CD8-positive, alpha-beta memory T cell (primary cell): ENCODE measurements around the gene HID1. TPM values are rescaled to one million over a fixed set of nuclear protein-coding genes. Genes with fewer than 3 reads are reported as not detected.

Experiments used
- CTCF ChIA-PET: fragments of 350-600 bp; sonication (Branson Sonifier 250); formaldehyde crosslinking; loops from one replicate; lab custom pipeline; 2021; ENCODE audit warnings: antibody characterized with exemption; lab: Charles Lee
- POLR2A ChIA-PET: fragments of 350-600 bp; sonication (Branson Sonifier 250); formaldehyde crosslinking; loops from one replicate; lab custom pipeline; 2021; ENCODE audit warnings: antibody characterized with exemption; lab: Charles Lee
- DNase-seq, 5 donors: peaks; one replicate each; pipeline versions ENCODE4 v3.0.0 to v3.0.0-alpha.2; 2020 to 2022; ENCODE audit warnings: mixed read lengths in 1 of 5
- H3K27ac ChIP-seq: one replicate; pipeline ENCODE4 v1.7.0; 2013; ENCODE audit warnings: low read depth, mild to moderate bottlenecking, low read length, moderate library complexity
- H3K27me3 ChIP-seq: 2 replicates; pipeline ENCODE4 v1.7.0; 2013; ENCODE audit warnings: low read length, mild to moderate bottlenecking; ENCODE audit not compliant: insufficient read depth, poor library complexity, severe bottlenecking
- H3K36me3 ChIP-seq: 2 replicates; pipeline ENCODE4 v1.7.0; 2013; ENCODE audit warnings: mild to moderate bottlenecking, low read length, moderate library complexity; ENCODE audit not compliant: insufficient read depth
- H3K4me1 ChIP-seq: 2 replicates; pipeline ENCODE4 v1.7.0; 2013; ENCODE audit warnings: mild to moderate bottlenecking, low read length, moderate library complexity; ENCODE audit not compliant: insufficient read depth
- H3K4me3 ChIP-seq: 2 replicates; pipeline ENCODE4 v1.7.0; 2013; ENCODE audit warnings: mild to moderate bottlenecking, low read length
- H3K9me3 ChIP-seq: 2 replicates; pipeline ENCODE4 v1.7.0; 2013; ENCODE audit warnings: mild to moderate bottlenecking, low read length
- H3K27ac Mint-ChIP-seq, 8 donors: one replicate each; pipeline ENCODE4 v1.8.0; 2020 to 2021; ENCODE audit warnings: mixed read lengths in 8 of 8, mild to moderate bottlenecking in 6 of 8, inconsistent platforms in 3 of 8, moderate library complexity in 3 of 8
- H3K27me3 Mint-ChIP-seq, 2 donors: one replicate each; pipeline ENCODE4 v1.8.0; 2020 to 2021; ENCODE audit warnings: mixed read lengths in 2 of 2, mild to moderate bottlenecking in 1 of 2, moderate library complexity in 1 of 2
- H3K36me3 Mint-ChIP-seq, 3 donors: one replicate each; pipeline ENCODE4 v1.8.0; 2020 to 2021; ENCODE audit warnings: mixed read lengths in 3 of 3, inconsistent platforms in 1 of 3, mild to moderate bottlenecking in 1 of 3
- H3K4me1 Mint-ChIP-seq, 3 donors: one replicate each; pipeline ENCODE4 v1.8.0; 2020 to 2021; ENCODE audit warnings: mixed read lengths in 3 of 3, inconsistent platforms in 1 of 3, mild to moderate bottlenecking in 1 of 3
- H3K4me3 Mint-ChIP-seq, 7 donors: one replicate each; pipeline ENCODE4 v1.8.0; 2020 to 2021; ENCODE audit warnings: mixed read lengths in 7 of 7, mild to moderate bottlenecking in 6 of 7, moderate library complexity in 4 of 7, inconsistent platforms in 2 of 7
- H3K9me3 Mint-ChIP-seq, 5 donors: one replicate each; pipeline ENCODE4 v1.8.0; 2020 to 2022; ENCODE audit warnings: mixed read lengths in 5 of 5, mild to moderate bottlenecking in 3 of 5, moderate library complexity in 2 of 5, inconsistent platforms in 1 of 5
- polyA plus RNA-seq: library from polyadenylated mRNA; unstranded; fragments of 300-500 nt; fragmentation: Illumina TruSeq; gene quantifications from one replicate; pipeline ENCODE4 v1.2.3, GENCODE V29; 2021
- total RNA-seq, 2 experiments: library from RNA; stranded (reverse); gene quantifications; one replicate each; pipeline ENCODE4 v1.2.3, GENCODE V29; 2021

Gene HID1
- total and polyA plus RNA-seq, 3 experiments from 2014 or later = 0.91 to 5.2 (median 2.3) TPM

- Mint-ChIP-seq H3K4me1 (no peaks in the 10 kb centered on the region), H3K9me3 (peaks cover 0 to 2% (median 0%) of the 10 kb centered on the region in 5 donors), H3K4me3 (no peak overlapping the region), H3K27me3 (peaks cover 6 to 47% of the 10 kb centered on the region in 2 donors), H3K36me3 (no peaks in the 10 kb centered on the region), H3K27ac (no peak overlapping the region)
- Histone ChIP-seq H3K36me3 (no peaks in the 10 kb centered on the region), H3K9me3 (no peaks in the 10 kb centered on the region), H3K4me1 (no peaks in the 10 kb centered on the region), H3K27me3 (no peaks in the 10 kb centered on the region), H3K4me3 (no peak overlapping the region), H3K27ac (no peak overlapping the region)
- ChIA-PET CTCF (no interaction called here), POLR2A (no interaction called here)
- DNase-seq = no peak
These were observed 71.0 kb downstream of the HID1 start for GRCh38 chr17:74901353-74902135.

Other genes with a start within 250 kb of the HID1 start
- 1 to 10 TPM; 5.8 to 6.0 TPM for gene RAB37, start 235.5 kb downstream of the HID1 start, total RNA-seq
- 125 TPM for gene RAB37, start 235.5 kb downstream of the HID1 start, polyA plus RNA-seq
- 100 to 1,000 TPM; 131 to 133 TPM for gene NHERF1, start 224.1 kb downstream of the HID1 start, total RNA-seq
- gene NHERF1, start 224.1 kb downstream of the HID1 start, polyA plus RNA-seq = 674 TPM
- 10 to 100 TPM; 42.7 to 44.5 TPM for gene NAT9, start 196.4 kb downstream of the HID1 start, total RNA-seq
- gene NAT9, start 196.4 kb downstream of the HID1 start, polyA plus RNA-seq = 17.1 TPM
- gene GRIN2C, start 112.9 kb downstream of the HID1 start, total RNA-seq = not detected
- gene GRIN2C, start 112.9 kb downstream of the HID1 start, polyA plus RNA-seq = not detected
- 10 to 100 TPM; 32.9 to 33.3 TPM for gene FDXR, start 99.8 kb downstream of the HID1 start, total RNA-seq
- gene FDXR, start 99.8 kb downstream of the HID1 start, polyA plus RNA-seq = 6.4 TPM
- not detected for gene FADS6, start 79.1 kb downstream of the HID1 start, total RNA-seq
- not detected for gene FADS6, start 79.1 kb downstream of the HID1 start, polyA plus RNA-seq
- not detected for gene USH1G, start 49.5 kb downstream of the HID1 start, total RNA-seq
- gene USH1G, start 49.5 kb downstream of the HID1 start, polyA plus RNA-seq = not detected
- not detected for gene OTOP2, start 48.5 kb downstream of the HID1 start, total RNA-seq
- not detected for gene OTOP2, start 48.5 kb downstream of the HID1 start, polyA plus RNA-seq
- not detected for gene OTOP3, start 36.9 kb downstream of the HID1 start, total RNA-seq
- not detected for gene OTOP3, start 36.9 kb downstream of the HID1 start, polyA plus RNA-seq
- gene CDR2L, start 14.9 kb upstream of the HID1 start, total RNA-seq = 1 to 10 TPM; 1.5 to 1.7 TPM
- gene CDR2L, start 14.9 kb upstream of the HID1 start, polyA plus RNA-seq = 0.06 TPM
- gene MRPL58, start 39.9 kb upstream of the HID1 start, total RNA-seq = 10 to 100 TPM; 65.5 to 68.8 TPM
- gene MRPL58, start 39.9 kb upstream of the HID1 start, polyA plus RNA-seq = 48.0 TPM
- 100 to 1,000 TPM; 179 to 198 TPM for gene ATP5PD, start 74.2 kb upstream of the HID1 start, total RNA-seq
- gene ATP5PD, start 74.2 kb upstream of the HID1 start, polyA plus RNA-seq = 345 TPM
- 10 to 100 TPM; 22.2 to 23.8 TPM for gene KCTD2, start 74.5 kb upstream of the HID1 start, total RNA-seq
- gene KCTD2, start 74.5 kb upstream of the HID1 start, polyA plus RNA-seq = 8.0 TPM
- gene SLC16A5, start 115.2 kb upstream of the HID1 start, total RNA-seq = 1 to 10 TPM; 1.3 to 1.9 TPM
- gene SLC16A5, start 115.2 kb upstream of the HID1 start, polyA plus RNA-seq = 0.82 TPM
- 10 to 100 TPM; 15.2 to 15.9 TPM for gene ARMC7, start 137.2 kb upstream of the HID1 start, total RNA-seq
- gene ARMC7, start 137.2 kb upstream of the HID1 start, polyA plus RNA-seq = 4.0 TPM
- 10 to 100 TPM; 75.7 to 84.8 TPM for gene NT5C, start 159.0 kb upstream of the HID1 start, total RNA-seq
- gene NT5C, start 159.0 kb upstream of the HID1 start, polyA plus RNA-seq = 42.3 TPM
- 100 to 1,000 TPM; 189 to 200 TPM for gene JPT1, start 181.8 kb upstream of the HID1 start, total RNA-seq
- gene JPT1, start 181.8 kb upstream of the HID1 start, polyA plus RNA-seq = 123 TPM
- gene SUMO2, start 210.2 kb upstream of the HID1 start, total RNA-seq = 100 to 1,000 TPM; 653 to 687 TPM
- gene SUMO2, start 210.2 kb upstream of the HID1 start, polyA plus RNA-seq = 405 TPM
- gene NUP85, start 232.9 kb upstream of the HID1 start, total RNA-seq = 100 to 1,000 TPM; 147 to 152 TPM
- gene NUP85, start 232.9 kb upstream of the HID1 start, polyA plus RNA-seq = 39.0 TPM